OCI-LY1 (cell line): ENCODE data around the gene ADGRG1.

Experiments used
- H2AFZ ChIP-seq: fragments of 200-600 bp; sonication (generic), shearing (Covaris generic); 2 replicates; pipeline ENCODE4 v1.6.0; 2014; ENCODE audit warnings: antibody characterized with exemption, mild to moderate bottlenecking, low read length
- H3F3A ChIP-seq: fragments of 200-600 bp; sonication (generic), shearing (Covaris generic); 2 replicates; pipeline ENCODE4 v1.6.0; 2014; ENCODE audit warnings: mild to moderate bottlenecking, antibody characterized with exemption, low read length, moderate library complexity; ENCODE audit not compliant: insufficient read depth
- H3K27ac ChIP-seq: fragments of 200-600 bp; sonication (generic); 2 replicates; pipeline ENCODE4 v1.5.1; 2014; ENCODE audit warnings: low read length, mixed run types, mild to moderate bottlenecking, low read depth; ENCODE audit not compliant: poor library complexity, severe bottlenecking
- H3K27me3 ChIP-seq: fragments of 200-600 bp; sonication (generic); 2 replicates; pipeline ENCODE4 v1.6.0; 2014; ENCODE audit warnings: antibody characterized with exemption, mild to moderate bottlenecking, low read length, moderate library complexity; ENCODE audit not compliant: insufficient read depth
- H3K36me3 ChIP-seq: fragments of 200-600 bp; sonication (generic); 2 replicates; pipeline ENCODE4 v1.6.1; 2014; ENCODE audit warnings: mild to moderate bottlenecking, antibody characterized with exemption, low read length, moderate library complexity, mixed read lengths; ENCODE audit not compliant: insufficient read depth
- H3K4me1 ChIP-seq: fragments of 200-600 bp; sonication (generic); 2 replicates; pipeline ENCODE4 v1.5.1; 2014; ENCODE audit warnings: mild to moderate bottlenecking, low read length, moderate library complexity; ENCODE audit not compliant: insufficient read depth, severe bottlenecking
- H3K4me2 ChIP-seq: fragments of 200-600 bp; sonication (generic), shearing (Covaris generic); 2 replicates; pipeline ENCODE4 v1.6.1; 2014; ENCODE audit warnings: low read length
- H3K4me3 ChIP-seq: fragments of 200-600 bp; sonication (generic); 2 replicates; pipeline ENCODE4 v1.5.1; 2014; ENCODE audit warnings: low read length, low read depth, mild to moderate bottlenecking, mixed read lengths; ENCODE audit not compliant: poor library complexity, severe bottlenecking
- H3K79me2 ChIP-seq: fragments of 200-600 bp; shearing (Covaris generic); 2 replicates; pipeline ENCODE4 v1.6.1; 2016; ENCODE audit warnings: mixed run types, low read length, mixed read lengths; ENCODE audit not compliant: insufficient read depth
- H3K9ac ChIP-seq: fragments of 200-600 bp; sonication (generic), shearing (Covaris generic); 2 replicates; pipeline ENCODE4 v1.6.1; 2014; ENCODE audit warnings: mild to moderate bottlenecking, low read length, mixed read lengths
- H3K9me2 ChIP-seq: fragments of 200-600 bp; sonication (generic), shearing (Covaris generic); 2 replicates; pipeline ENCODE4 v1.6.1; 2014; ENCODE audit warnings: low read depth, mild to moderate bottlenecking, low read length, mixed read lengths
- H3K9me3 ChIP-seq: fragments of 200-600 bp; shearing (Covaris generic); 2 replicates; pipeline ENCODE4 v1.6.1; 2014; ENCODE audit warnings: low read length, mixed read lengths
- H4K20me1 ChIP-seq: fragments of 200-600 bp; sonication (generic), shearing (Covaris generic); 2 replicates; pipeline ENCODE4 v1.6.0; 2016; ENCODE audit warnings: mild to moderate bottlenecking, low read length; ENCODE audit not compliant: insufficient read depth
- EZH2 ChIP-seq: fragments of 200-600 bp; sonication (generic), shearing (Covaris generic); IDR thresholded peaks from 2 replicates; pipeline ENCODE4 v1.8.0; 2017; ENCODE audit warnings: borderline replicate concordance, mixed run types, mild to moderate bottlenecking, antibody characterized with exemption, low read length, moderate library complexity, mixed read lengths
- TF ChIP-seq, protein P1 (sequence below): fragments of 200-600 bp; sonication (generic), shearing (Covaris generic); IDR thresholded peaks from 2 replicates; pipeline ENCODE4 v1.5.1; 2017; ENCODE audit warnings: mild to moderate bottlenecking, antibody characterized with exemption, low read length, moderate library complexity, mixed read lengths

Gene ADGRG1

DNA sequence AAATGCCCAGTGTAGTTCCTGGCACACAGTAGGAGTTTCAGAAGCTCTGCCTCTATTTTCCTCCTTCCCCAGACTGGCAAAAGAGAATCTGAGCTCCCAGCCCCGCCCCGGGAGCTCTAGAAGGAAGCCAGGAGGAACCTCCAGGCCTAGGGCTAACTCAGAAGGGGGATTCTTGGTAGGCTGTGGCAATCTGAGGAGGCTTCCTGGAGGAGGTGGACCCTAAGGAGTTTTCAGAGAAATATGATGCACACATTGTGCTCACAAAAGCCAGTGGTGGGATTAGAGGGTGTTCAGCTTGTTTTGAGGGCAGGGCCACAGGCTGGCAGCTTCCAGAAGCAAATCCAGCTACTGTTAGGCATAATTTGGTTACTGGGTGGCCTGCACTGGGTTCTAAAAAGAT lies 10.0 kb downstream of the ADGRG1 start:
- Histone ChIP-seq H2AFZ (no peak overlapping the region), H3K36me3 (no peaks in the 10 kb centered on the region), H3K4me1 (no peaks in the 10 kb centered on the region), H3K79me2 (no peaks in the 10 kb centered on the region), H3K9me3 (no peaks in the 10 kb centered on the region), H4K20me1 (no peaks in the 10 kb centered on the region), H3K9ac (no peak overlapping the region), H3K4me3 (no peak overlapping the region), H3F3A (no peaks in the 10 kb centered on the region), H3K27ac (no peak overlapping the region), H3K9me2 (no peaks in the 10 kb centered on the region), H3K27me3 (peaks cover 9% of the 10 kb centered on the region), H3K4me2 (no peak overlapping the region)
- no peak for TF ChIP-seq EZH2
- TF ChIP-seq, protein P1, sequence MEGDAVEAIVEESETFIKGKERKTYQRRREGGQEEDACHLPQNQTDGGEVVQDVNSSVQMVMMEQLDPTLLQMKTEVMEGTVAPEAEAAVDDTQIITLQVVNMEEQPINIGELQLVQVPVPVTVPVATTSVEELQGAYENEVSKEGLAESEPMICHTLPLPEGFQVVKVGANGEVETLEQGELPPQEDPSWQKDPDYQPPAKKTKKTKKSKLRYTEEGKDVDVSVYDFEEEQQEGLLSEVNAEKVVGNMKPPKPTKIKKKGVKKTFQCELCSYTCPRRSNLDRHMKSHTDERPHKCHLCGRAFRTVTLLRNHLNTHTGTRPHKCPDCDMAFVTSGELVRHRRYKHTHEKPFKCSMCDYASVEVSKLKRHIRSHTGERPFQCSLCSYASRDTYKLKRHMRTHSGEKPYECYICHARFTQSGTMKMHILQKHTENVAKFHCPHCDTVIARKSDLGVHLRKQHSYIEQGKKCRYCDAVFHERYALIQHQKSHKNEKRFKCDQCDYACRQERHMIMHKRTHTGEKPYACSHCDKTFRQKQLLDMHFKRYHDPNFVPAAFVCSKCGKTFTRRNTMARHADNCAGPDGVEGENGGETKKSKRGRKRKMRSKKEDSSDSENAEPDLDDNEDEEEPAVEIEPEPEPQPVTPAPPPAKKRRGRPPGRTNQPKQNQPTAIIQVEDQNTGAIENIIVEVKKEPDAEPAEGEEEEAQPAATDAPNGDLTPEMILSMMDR: no peak

DNA sequence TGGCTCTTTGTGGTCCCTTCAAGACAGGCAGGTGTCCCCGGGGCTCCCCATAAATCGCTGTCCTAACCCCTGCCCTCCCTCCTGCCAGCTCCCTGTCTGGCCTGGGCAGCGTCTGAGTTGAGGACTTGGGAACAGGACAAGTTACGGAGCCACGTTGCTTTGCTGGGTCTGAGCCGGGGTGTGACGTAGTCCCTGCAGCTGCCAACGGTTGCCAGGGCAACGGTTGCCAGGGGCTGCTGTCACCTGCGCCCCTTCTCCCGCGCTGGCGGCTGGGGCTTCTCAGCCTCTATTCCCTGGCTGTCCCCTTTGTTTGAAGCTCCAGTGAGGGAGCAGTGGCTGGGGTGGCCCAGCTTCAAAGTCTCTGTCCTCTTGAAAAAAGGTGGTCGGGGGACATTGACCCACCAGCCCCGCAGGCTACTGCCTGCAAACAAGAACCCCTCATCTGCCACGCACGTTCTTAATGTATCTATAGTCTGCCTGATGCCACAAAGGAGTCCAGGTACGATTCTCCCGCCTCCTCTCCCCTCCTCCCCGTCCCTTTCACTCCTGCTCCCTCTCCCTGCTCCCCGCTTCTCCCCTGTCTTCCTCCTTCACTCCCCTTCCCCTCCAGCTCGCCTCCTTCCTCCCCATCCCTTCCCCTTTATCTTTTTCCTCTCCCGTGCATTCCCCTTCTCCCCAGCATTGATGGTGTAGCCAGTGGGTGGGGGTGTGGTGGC lies 10.9 kb downstream of the ADGRG1 start:
- H3F3A ChIP-seq: no peaks in the 10 kb centered on the region
- H3K9me3 ChIP-seq: no peaks in the 10 kb centered on the region
- no peak overlapping the region for H2AFZ ChIP-seq
- no peak for TF ChIP-seq EZH2
- TF ChIP-seq, protein P1: no peak
- H3K9ac ChIP-seq: no peak overlapping the region
- no peaks in the 10 kb centered on the region for H3K36me3 ChIP-seq
- no peak overlapping the region for H3K4me3 ChIP-seq
- H3K9me2 ChIP-seq: no peaks in the 10 kb centered on the region
- H3K27me3 ChIP-seq: peaks cover 9% of the 10 kb centered on the region
- no peak overlapping the region for H3K27ac ChIP-seq
- H3K4me1 ChIP-seq: no peaks in the 10 kb centered on the region
- H4K20me1 ChIP-seq: no peaks in the 10 kb centered on the region
- no peak overlapping the region for H3K4me2 ChIP-seq
- H3K79me2 ChIP-seq: no peaks in the 10 kb centered on the region

GRCh38 chr16:57640185-57640584 lies 11.8 kb downstream of the ADGRG1 start:
- Histone ChIP-seq H4K20me1 (no peaks in the 10 kb centered on the region), H3K27ac (no peak overlapping the region), H3K4me2 (no peak overlapping the region), H3K79me2 (no peaks in the 10 kb centered on the region), H3K4me3 (no peak overlapping the region), H3K36me3 (no peaks in the 10 kb centered on the region), H3K9me3 (no peaks in the 10 kb centered on the region), H3K4me1 (no peaks in the 10 kb centered on the region), H3K27me3 (peaks cover 9% of the 10 kb centered on the region), H3K9ac (no peak overlapping the region), H3K9me2 (no peaks in the 10 kb centered on the region), H2AFZ (no peak overlapping the region), H3F3A (no peaks in the 10 kb centered on the region)
- TF ChIP-seq EZH2: no peak
- TF ChIP-seq, protein P1: no peak
